GM21528 (cell line): ENCODE results near the gene MRPL12.
"Not testable (repeated sequence)": the region's sequence is repeated elsewhere in the genome, so short reads cannot be mapped to it uniquely, and the experiment has no call there.

ENCODE experiments used
- ATAC-seq: cut with Tn5 transposase; IDR thresholded peaks from one replicate; pipeline ENCODE4 v1.9.1; 2021; ENCODE audit warnings: mild to moderate bottlenecking, moderate library complexity; ENCODE audit not compliant: unreplicated experiment, low FRiP score

MRPL12 gene

DNA sequence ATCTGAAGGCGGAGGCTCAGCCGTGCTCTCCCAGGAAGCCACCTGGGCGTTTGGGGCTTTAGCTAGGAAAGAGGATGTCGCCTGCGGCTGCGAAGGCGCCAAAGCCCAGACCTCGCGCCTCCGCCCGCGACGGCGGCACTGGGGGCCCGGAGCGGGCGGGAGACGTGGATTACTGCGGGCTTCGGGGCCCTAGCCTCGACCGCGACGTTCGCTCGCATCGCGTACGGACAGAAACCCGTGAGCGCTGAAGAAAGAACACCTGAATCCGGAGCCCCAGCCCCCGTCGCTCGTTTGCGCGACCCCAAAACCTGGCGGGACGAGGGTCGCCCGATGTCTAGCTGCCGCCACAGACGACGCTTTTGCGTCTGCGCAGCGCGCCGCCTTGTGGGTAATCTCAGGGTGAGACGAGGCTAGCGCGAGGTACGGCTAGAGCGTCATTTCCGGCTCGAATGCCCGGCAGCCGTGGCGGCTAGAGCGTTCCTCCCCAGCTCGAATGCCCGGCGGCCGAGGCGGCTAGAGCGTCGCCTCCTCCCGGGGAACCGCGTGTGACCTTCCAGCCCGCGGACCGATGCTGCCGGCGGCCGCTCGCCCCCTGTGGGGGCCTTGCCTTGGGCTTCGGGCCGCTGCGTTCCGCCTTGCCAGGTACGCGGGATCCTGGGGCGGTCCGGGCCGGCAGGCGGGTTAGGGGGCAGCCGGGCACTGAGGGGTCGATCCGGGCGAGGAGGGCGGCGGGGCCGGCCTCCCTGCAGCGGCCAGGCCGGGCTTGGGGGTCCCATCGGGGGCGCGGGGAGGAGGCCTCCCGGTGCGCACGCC, at the start of gene MRPL12:
Gene MRPL12, plus strand, starts transcription at position 434 of the 813 bp plus-strand sequence. Its CDS starts 135 bp downstream, at position 569.
- ATAC-seq: peak; percentile 62

DNA sequence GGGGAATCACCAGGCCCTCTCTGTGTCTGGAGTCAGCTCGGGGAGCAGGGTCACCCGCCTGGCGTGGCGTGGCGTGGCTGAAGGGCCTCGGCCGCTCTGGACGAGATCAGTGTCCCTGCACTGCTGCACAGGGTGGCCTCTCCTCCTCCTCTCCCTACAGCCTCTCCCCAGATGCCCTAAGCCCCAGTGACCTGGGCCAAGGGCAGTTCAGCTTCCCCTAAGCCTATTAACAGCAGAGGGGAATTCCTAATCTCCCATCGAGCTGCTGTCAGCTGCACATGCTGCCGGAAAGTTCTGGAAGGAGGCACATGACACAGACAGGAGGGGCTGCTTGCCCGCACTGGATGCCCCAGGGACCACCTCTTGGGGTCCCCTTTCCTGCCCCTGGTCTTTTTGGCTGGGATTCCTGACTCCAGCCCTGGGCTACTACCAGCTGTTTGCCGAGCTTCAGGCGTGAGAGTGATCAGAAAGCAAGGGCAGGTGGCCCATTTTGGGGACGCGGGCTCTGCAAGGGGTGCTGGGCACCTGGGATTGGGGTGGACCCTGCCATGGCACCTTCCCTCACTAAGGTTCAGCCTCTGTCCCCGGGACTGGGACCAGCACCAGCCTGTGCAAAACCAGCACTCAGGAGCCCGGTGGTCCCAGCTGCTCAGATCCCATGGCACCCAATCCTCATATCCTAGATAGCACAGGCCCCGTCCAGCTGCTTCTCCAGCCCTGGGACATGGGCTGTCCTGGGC, 47.6 kb upstream of the MRPL12 start:
- ATAC-seq: no peak

DNA sequence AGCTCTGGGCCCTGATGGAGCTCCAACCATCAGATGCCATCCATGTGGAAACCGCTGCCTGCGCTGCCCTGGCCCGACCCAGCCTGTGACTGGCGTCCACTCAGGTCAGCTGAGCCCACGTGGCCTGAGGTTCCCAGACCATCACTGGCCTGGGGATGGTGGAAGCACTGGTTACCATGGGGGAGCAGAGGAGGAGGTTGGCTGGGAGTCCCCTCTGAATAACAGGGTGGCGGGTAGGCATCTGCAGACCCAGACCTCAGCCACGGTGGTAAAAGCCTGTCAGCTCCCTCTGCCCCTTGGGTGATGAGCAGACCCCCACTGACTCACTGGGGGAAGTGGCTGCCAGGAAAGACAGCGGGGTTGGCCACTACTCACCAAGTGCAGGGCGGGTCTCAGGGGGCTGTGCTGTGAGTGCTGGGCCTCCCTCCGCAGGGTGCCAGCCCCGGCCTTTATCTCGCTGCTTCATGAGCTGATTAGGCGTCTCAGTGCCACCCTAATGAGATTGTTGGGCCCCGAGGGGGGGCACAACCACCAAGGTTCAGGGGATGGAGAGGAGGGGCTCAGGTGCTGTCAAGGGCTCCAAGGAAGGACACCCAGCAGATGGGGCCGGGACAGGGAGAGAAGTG, 46.9 kb upstream of the MRPL12 start, which contains the start of gene PDE6G:
Gene PDE6G, minus strand, starts transcription at position 425 of the 626 bp plus-strand sequence. CDS start 3,237 bp downstream, outside the sequence.
- no peak for ATAC-seq

DNA sequence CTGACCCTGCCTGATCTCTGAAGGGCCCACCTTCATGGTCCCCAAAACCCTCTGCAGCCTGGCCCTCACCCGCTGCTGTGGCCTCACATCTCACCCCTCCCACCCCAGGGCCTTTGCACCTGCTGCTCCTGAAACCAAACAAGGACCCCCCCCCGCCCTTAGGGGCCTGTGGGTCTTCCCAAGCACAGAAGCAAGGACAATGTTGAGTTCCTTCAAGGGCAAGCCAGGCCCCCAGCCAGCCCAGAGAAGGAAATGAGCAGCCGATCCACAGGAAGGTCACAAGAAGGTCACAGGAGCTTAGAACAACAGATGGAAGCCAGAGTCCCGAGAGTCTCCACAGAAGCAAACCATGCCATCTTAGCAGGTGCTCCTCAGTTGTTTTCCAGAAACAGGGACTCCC, 46.3 kb upstream of the MRPL12 start:
- ATAC-seq: no peak

DNA sequence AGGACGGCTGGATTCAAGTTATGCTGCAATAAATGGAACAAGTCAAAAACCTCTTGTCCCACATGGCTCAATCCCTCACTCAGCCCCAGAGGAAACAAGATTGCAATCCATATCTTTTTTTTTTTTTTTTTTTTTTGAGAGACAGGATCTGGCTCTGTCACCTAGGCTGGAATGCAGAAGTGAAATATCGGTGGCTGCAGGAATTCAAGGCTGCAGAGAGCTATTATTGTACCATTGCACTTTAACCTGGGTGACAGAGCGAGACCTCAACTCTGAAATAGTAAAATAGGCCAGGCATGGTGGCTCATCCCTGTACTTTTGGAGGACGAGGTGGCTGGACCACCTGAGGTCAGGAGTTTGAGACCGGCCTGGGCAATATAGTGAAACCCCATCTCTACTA, 44.1 kb upstream of the MRPL12 start:
- ATAC-seq: no peak

DNA sequence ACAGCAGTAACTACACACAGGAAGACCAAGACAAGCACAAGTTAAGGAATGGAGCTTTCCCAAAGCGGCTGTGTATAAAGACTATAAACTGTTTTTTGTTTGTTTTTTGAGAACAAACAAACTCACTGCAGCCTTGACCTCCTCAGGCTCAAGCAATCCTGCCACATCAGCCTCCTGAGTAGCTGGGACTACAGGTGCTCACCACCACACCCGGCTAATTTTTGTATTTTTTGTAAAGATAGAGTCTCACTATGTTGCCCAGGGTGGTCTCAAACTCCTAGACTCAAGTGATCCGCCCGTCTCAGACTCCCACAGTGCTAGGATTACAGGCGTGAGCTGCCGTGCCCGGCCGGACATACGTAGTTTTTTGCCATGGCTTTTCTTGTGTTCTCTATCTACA, 42.7 kb upstream of the MRPL12 start:
- no peak for ATAC-seq

DNA sequence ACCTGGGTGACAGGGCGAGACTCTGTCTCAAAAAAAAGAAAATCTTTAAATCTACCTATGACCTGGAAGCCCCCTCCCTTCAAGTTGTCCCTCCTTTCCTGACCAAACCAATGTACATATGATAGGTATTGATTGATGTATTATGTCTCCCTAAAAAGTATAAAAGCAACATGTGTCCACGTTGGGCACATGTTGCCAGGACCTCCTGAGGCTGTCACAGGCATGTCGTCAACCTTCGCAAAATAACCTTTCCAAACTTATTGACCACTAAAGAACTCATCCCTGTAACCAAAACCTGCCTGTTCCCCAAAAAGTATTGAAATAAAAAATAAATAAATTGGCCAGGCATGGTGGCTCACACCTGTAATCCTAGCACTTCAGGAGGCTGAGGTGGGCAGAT, 41.2 kb upstream of the MRPL12 start:
- ATAC-seq: no peak

DNA sequence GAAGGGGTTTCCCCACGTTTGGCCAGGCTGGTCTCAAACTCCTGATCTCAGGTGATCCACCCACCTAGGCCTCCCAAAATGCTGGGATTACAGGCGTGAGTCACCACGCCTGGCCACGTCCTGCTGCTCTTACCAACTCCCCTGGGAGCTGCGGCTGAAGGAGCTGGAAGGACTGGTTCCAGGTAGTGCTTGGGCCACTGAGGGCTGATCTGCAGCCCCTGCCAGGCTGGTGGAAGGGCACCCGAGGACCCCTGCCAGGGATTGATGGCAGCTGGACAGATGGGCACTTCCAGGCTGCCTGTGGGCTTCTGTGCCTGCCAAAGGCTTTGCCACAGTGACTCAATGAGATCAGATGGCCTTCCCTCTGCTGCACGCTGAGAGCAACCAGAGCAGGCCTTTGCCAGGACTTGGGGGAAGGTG, 39.1 kb upstream of the MRPL12 start:
- no peak for ATAC-seq

DNA sequence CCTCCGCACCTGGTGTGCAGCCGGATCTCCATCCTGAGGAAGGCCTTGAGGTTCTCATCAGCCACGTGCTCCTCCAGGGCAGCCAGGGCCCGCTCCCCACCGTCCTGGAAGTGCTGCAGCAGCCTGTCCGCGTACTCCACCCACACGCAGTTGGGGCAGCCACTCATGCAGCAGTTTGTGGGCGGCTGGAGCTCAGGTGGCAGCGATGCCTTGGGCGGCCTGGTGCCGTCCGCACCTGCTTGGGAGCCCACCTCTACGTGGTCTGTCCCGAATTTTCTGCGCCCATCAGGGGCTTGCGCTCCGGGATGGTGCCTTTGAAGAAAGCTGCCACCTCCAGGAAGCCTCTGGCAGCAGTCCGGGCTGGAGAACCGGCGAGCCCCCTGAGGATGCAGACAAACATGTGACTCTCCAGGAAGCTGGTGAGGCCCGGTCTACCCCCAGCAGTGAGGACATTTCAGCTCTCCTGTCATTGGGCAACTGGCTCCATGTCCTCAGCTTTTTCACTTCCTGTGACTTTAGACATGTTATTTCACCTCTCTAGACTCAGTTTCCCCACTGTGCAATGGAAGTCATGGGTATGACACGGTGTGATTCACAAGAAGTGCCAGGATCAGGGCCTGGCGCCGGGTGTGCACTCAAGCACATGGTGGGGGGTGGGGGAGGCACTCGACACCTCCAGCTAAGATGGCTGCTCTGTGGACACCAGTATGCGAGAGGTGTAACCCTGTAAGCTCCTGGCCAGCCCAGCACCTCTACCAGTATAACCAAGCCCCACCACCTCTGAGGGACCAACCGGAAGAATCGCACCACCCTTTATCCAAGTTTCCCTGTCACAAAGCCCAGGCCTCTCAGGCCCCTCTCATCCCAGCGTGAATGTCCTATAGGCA, 37.7 kb upstream of the MRPL12 start:
- peak; percentile 25 for ATAC-seq

DNA sequence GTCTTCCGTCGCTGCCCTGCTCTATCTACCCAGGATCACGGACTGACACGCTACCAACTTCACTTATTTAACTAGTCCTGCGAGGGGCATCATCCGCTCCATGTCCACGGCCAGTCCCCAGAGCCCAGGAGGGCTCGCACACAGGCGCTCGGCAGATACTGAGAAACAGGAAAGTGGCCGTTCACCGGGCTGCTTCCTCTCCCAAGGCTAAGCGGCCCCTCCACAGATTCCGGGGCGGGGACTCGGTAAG, 37.1 kb upstream of the MRPL12 start:
- peak; percentile 28 for ATAC-seq

DNA sequence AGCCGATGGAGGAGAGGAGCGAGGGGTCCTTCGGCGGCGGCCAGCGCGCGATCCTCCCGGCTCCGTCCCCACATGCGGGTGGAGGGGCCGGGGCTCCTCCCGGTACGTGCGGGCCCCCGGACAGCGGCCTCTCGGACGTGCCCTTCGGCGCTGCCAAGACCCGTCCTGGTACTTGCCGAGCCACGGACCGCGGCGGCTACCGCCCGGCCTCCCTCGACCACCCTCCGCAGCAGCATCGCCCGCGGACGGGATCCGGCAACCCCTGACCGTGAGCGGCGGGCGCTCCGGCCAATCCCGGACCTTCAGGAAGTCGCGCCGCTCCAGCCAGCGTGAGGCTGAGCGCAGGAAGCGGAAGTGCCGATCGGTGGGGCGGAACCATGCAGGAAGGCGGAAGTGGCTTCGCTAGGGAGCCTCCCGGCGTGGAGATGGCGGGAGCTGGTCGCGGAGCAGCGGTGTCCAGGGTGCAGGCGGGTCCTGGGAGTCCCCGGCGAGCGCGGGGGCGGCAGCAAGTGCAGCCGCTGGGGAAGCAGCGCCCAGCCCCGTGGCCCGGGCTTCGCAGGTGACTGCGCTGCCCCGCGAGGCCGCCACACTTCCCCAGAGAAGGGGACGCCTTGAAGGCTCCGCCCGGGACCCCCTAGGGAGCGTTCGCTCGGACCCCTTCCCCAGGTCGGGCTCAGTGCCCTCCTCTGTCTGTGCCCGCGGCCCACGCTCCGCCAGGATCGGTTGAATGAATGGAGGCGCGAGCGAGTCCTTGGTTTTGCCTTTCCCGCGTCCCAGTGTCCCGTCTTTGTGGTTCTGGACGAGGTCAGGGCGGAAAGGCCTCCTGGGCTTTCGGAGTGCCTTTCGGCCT, 36.6 kb upstream of the MRPL12 start, which contains the start of the genes CCDC137 and OXLD1:
Gene CCDC137, plus strand, starts transcription at position 396 of the 850 bp plus-strand sequence. Its CDS starts 30 bp downstream, at position 426.
Gene OXLD1, minus strand, starts transcription at position 264 of the 850 bp plus-strand sequence. Its CDS starts 28 bp downstream, at position 236.
- peak; percentile 88 for ATAC-seq

DNA sequence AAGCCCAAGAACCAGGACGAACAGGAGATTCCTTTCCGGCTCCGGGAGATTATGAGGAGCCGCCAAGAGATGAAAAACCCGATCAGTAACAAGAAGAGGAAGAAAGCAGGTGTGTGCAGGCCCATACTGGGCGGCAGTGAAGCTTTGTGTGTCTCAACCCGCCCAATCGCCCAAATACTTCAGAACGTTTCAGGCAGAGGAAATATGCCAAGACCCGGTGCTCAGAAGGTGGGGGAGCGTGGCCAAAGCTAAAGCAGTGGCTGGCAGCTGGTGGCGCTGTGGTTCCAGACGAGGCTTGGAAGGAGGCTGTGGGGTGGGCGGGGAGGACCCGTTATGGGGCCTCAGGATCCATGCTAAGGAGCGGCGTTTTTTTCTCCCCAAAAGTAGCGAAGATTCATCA, 35.4 kb upstream of the MRPL12 start:
- ATAC-seq: no peak

DNA sequence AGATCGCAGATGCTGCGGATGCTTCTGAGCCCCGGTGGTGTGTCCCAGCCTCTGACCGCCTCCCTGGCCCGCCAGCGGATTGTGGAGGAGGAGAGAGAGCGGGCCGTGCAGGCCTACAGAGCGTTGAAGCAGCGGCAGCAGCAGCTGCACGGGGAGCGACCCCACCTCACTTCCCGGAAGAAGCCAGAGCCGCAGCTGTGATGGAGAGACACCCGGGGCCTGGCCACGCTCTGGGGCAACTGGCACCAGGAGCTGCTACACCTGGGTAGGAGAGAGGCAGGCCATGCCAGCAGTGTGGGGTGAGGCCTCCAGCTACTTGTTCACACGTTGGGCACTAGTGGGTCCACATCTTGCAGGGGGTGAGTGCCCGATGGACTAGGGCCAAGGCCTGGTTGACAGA, 30.7 kb upstream of the MRPL12 start:
- no peak for ATAC-seq

DNA sequence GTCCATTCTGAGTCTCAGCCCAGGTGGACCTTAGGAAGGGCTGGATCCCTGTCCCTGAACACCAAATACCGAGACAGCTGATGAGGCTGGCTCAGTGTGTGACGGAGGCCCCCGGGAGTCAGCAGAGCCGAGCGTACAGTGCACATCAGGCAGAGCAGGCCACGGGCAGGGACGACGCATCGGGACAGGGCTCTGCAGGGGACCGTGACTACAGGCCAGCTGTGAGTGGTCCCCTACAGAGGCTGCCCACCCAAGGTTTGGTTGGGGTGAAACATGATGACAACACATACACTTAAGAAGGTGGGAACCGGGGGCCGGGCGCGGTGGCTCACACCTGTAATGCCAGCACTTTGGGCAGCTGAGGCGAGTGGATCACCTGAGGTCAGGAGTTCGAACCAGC, 30.2 kb upstream of the MRPL12 start:
- ATAC-seq: no peak

DNA sequence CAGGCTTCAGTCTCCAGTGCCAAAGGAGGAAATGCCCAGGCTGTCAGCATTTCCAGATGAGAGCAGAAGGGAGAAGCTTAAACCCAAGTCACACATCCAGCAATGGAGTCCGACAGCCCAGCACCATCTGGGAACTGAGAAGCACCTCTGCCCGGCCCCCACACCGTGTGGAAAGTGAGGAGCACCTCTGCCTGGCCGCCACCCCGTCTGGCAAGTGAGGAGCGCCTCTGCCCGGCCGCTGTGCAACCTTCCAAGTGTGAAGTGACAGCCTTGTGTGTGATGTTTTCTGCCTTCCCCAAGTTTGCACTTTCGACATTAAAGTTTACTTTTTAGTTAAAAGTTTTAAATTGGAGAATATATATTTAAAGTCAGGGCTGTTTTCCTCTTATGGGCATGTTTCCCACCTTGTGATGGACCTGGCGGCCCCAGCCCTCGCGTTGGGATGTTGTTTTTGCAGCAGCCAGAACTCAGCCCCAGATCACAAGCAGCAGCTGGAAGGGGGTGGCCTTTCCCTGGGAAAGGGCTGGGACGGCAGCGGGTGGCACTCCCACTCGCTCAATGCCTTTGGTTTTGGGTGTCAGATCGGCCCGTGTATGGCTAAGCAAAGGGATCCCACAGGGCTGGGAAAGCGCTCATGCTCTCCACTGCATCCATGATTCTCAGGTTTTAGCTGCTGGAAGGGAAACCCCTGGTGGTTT, 29.5 kb upstream of the MRPL12 start:
- no peak for ATAC-seq

DNA sequence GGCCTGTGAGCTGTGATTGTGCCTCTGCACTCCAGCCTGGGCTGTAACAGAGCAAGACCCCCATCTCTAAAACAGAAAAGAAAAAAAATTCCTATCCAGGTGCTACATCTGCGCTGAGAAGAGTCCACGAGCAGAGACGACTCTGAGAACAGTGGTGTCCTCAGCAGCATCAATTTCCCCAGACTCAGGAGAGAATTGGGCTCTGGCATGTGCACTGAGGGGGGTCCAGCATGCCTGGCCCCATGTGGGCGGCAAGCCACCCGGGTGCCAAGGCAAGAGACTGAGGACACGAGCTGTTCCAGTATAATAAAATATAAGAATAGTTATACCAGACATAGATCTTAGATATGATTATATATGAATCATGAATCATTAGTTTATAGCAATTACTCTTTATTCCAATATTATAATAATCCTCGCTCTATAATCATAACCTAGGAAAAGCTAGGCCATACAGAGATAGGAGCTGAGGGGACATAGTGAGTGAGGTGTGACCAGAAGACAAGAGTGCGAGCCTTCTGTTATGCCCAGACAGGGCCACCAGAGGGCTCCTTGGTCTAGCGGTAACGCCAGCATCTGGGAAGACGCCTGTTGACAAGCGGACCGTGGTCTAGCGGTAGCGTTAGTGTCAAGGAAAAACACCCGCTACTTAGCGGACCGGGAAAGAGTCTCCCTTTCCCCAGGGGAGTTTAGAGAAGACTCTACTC, 27.5 kb upstream of the MRPL12 start:
- not testable (repeated sequence) for ATAC-seq

DNA sequence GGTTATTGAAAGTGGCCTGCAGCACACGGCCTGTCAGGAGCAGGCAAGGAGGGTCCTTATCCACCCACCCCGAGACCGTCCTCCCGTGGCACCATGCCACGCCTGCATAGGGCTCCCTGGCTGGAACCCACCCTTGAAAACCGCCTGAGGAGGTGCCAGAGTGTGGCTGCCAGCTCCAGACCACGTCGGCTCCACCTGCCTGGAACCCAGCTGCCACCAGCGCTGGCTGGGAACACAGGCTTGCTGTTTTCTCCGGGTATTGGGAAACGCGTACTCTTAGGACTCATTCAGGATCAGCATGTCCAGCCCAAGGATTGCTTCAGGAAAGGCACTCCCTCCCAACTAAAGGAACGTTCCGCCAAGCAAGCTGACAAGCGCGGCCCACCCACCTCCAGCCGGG, 26.3 kb upstream of the MRPL12 start:
- no peak for ATAC-seq

DNA sequence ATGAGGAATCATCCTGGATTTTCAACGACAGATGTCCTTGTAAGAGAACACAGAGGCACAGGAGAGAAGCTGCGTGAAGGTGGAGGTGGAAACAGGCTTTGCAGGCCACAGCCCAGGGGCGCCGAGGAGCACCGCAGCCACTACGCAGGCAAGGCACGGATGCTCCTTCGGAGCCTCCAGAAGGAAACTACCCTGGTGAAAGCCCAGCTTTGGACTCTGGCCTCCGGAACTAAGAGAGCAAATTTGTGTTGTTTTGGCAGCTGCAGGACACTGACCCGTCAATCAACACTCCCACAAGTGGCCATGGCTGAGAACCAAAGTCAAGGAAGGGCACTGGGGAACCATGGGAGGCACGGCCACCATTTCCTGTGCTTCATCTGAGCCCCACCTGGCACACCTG, 23.0 kb upstream of the MRPL12 start:
- ATAC-seq: no peak
